HG02588 (cell line): Measurements from ENCODE around the gene SDHA.

Source experiments
- ATAC-seq: cut with Tn5 transposase; IDR thresholded peaks from one replicate; pipeline ENCODE4 v1.9.1; 2021; ENCODE audit warnings: mild to moderate bottlenecking, moderate library complexity; ENCODE audit not compliant: unreplicated experiment

The SDHA gene

GRCh38 chr5:185095-186070, 32.7 kb upstream of the SDHA start:
- ATAC-seq = no peak

GRCh38 chr5:186091-187041, 31.8 kb upstream of the SDHA start:
- no peak for ATAC-seq

- ATAC-seq = no peak
Measured at GRCh38 chr5:187042-187431, 31.1 kb upstream of the SDHA start.

- no peak for ATAC-seq
Measured at GRCh38 chr5:187617-188451, 30.3 kb upstream of the SDHA start.

GRCh38 chr5:188488-189481, 29.3 kb upstream of the SDHA start:
- peak; percentile 85 for ATAC-seq

- no peak for ATAC-seq
Measured at GRCh38 chr5:189486-189885, 28.6 kb upstream of the SDHA start.

- no peak for ATAC-seq
Measured at GRCh38 chr5:189976-190365, 28.1 kb upstream of the SDHA start.

- no peak for ATAC-seq
Measured at GRCh38 chr5:190366-191035, 27.6 kb upstream of the SDHA start.

GRCh38 chr5:191036-191948, 26.8 kb upstream of the SDHA start, which contains the start of gene LRRC14B:
Gene LRRC14B, plus strand, starts transcription at chr5:191495. Its CDS starts 44 bp downstream, at chr5:191539.
- peak; percentile 33 for ATAC-seq

GRCh38 chr5:191949-192690, 26.0 kb upstream of the SDHA start:
- no peak for ATAC-seq

GRCh38 chr5:192691-192969, 25.5 kb upstream of the SDHA start:
- ATAC-seq = no peak

GRCh38 chr5:192970-193831, 24.9 kb upstream of the SDHA start:
- ATAC-seq = no peak

GRCh38 chr5:194102-194501, 24.0 kb upstream of the SDHA start:
- no peak for ATAC-seq

- no peak for ATAC-seq
Measured at GRCh38 chr5:194603-195209, 23.4 kb upstream of the SDHA start.

GRCh38 chr5:195401-196160, 22.5 kb upstream of the SDHA start:
- no peak for ATAC-seq
